Coronary artery (tissue), 2 donors: ENCODE measurements around the gene UBAC1.

Experiments
- DNase-seq: peaks from one replicate; pipeline ENCODE4 v3.0.0-alpha.2; 2017; ENCODE audit warnings: low spot score
- H3K27ac ChIP-seq, 2 donors: fragments of 200-600 bp; sonication (generic); one replicate each; pipeline ENCODE4 v1.5.1; 2016 to 2019
- H3K4me3 ChIP-seq: fragments of 200-600 bp; sonication (generic); 2 replicates; pipeline ENCODE4 v1.5.1; 2016; ENCODE audit warnings: mild to moderate bottlenecking, moderate library complexity
- CTCF ChIP-seq: fragments of 200-600 bp; sonication (generic); IDR thresholded peaks from one replicate; pipeline ENCODE4 v1.5.1; 2019; ENCODE audit warnings: antibody characterized with exemption

The UBAC1 gene

GRCh38 chr9:135961277-135961715 is at the start of gene UBAC1:
TSS of gene UBAC1 (minus strand) at chr9:135961373. CDS start at chr9:135961162, 211 bp downstream.
- peak within 1 kb of the TSS; percentile 82 to 93 for H3K27ac ChIP-seq
- peak within 1 kb of the TSS; percentile 99 for H3K4me3 ChIP-seq
- peak; percentile 98 for DNase-seq
- TF ChIP-seq CTCF = no peak

- Histone ChIP-seq H3K4me3 (no peak overlapping the region), H3K27ac (peak overlapping the region in 1 of 2 donors; percentile 82)
- DNase-seq = no peak
- no peak for TF ChIP-seq CTCF
Measured at GRCh38 chr9:136010615-136011361, 49.6 kb upstream of the UBAC1 start.

- DNase-seq = no peak
- peak overlapping the region in 1 of 2 donors; percentile 15 for H3K27ac ChIP-seq
- TF ChIP-seq CTCF = no peak
- no peak overlapping the region for H3K4me3 ChIP-seq
Measured at GRCh38 chr9:136010176-136010575, 49.0 kb upstream of the UBAC1 start.

GRCh38 chr9:136009516-136009915 is 48.3 kb upstream of the UBAC1 start:
- Histone ChIP-seq H3K27ac (no peak overlapping the region), H3K4me3 (no peak overlapping the region)
- no peak for DNase-seq

GRCh38 chr9:136008693-136008997 is 47.5 kb upstream of the UBAC1 start:
- H3K4me3 ChIP-seq = no peak overlapping the region

More at GRCh38 chr9:136009516-136009915, 48.3 kb upstream of the UBAC1 start:
- TF ChIP-seq CTCF = no peak

GRCh38 chr9:136007934-136008692 is 46.9 kb upstream of the UBAC1 start:
- Histone ChIP-seq H3K27ac (peak overlapping the region in 1 of 2 donors; percentile 51), H3K4me3 (no peak overlapping the region)
- DNase-seq = no peak
- no peak for TF ChIP-seq CTCF

More at GRCh38 chr9:136008693-136008997, 47.5 kb upstream of the UBAC1 start:
- peak overlapping the region in 1 of 2 donors; percentile 51 for H3K27ac ChIP-seq
- no peak for TF ChIP-seq CTCF
- no peak for DNase-seq
